ENCODE measurements around the gene IRAK3. TPM values are rescaled to one million over a fixed set of nuclear protein-coding genes. Genes with fewer than 3 reads are reported as not detected.
"Not testable (repeated sequence)": the region's sequence is repeated elsewhere in the genome, so short reads cannot be mapped to it uniquely, and the experiment has no call there.

The IRAK3 gene
- total RNA-seq, 1 experiment from 2014 or later, result 12.0 TPM

- CTCF ChIA-PET, result no interaction called here
- H3K27ac Mint-ChIP-seq (ENCODE audit: unreplicated experiment), result no peak overlapping the region
- BruUV-seq (replicated peaks), result no TSS peak
- H3K27me3 Mint-ChIP-seq (ENCODE audit: unreplicated experiment), result peaks cover 25% of the 10 kb centered on the region
- H3K36me3 Mint-ChIP-seq (ENCODE audit: insufficient read depth, unreplicated experiment), result peaks cover 12% of the 10 kb centered on the region
- H3K4me1 Mint-ChIP-seq (ENCODE audit: low read depth, unreplicated experiment), result peaks cover 17% of the 10 kb centered on the region
- H3K4me3 Mint-ChIP-seq (ENCODE audit: low read depth, unreplicated experiment), result no peak overlapping the region
- no peaks in the 10 kb centered on the region for H3K9me3 Mint-ChIP-seq (ENCODE audit: low read depth, unreplicated experiment)
- TF ChIP-seq, protein P1, sequence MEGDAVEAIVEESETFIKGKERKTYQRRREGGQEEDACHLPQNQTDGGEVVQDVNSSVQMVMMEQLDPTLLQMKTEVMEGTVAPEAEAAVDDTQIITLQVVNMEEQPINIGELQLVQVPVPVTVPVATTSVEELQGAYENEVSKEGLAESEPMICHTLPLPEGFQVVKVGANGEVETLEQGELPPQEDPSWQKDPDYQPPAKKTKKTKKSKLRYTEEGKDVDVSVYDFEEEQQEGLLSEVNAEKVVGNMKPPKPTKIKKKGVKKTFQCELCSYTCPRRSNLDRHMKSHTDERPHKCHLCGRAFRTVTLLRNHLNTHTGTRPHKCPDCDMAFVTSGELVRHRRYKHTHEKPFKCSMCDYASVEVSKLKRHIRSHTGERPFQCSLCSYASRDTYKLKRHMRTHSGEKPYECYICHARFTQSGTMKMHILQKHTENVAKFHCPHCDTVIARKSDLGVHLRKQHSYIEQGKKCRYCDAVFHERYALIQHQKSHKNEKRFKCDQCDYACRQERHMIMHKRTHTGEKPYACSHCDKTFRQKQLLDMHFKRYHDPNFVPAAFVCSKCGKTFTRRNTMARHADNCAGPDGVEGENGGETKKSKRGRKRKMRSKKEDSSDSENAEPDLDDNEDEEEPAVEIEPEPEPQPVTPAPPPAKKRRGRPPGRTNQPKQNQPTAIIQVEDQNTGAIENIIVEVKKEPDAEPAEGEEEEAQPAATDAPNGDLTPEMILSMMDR (IDR thresholded peaks at IDR 0.05; ENCODE audit: unreplicated experiment), result no peak
- intact Hi-C loops (cut with micrococcal nuclease; ENCODE audit: unreplicated experiment), result no loop called here
- no peak for DNase-seq
Measured at GRCh38 chr12:66297923-66298322, 108.9 kb downstream of the IRAK3 start.

DNA sequence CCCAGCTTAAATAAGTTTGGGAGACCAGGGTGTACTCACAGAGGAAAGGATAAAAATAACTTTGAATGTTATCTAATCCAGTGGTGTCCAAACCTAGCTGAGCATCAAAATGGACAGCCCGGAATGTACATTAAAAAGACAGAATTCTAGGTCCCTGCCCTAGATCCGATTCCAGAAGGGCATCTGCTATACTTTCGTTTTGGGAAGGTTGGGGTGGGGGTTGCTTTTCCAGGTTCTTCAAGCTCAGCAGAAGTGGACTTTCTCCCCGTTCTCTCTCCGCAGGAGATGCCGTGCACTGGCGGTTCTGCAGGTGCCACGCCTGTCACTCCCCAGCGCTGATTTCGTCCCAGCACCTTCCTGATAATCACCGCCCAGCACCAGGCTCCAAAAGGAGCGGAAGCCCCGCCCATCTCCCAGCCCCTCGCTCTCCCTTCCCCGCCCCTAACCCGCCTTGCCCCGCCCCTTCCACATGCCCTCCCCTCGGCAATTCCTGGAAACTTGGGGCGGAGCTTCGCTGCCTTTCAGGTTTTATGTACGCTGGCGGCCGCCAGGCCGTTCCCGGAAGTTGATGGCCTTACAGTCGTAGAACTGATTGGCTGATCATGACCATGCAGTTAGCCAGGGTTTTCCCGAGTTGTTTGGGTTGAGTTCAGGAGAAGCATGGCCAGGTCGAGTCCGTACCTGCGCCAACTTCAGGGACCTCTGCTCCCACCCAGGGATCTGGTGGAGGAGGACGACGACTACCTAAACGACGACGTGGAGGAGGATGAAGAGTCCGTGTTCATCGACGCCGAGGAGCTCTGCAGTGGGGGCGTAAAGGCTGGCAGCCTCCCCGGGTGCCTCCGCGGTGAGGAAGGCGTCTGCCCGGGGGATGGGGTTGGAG, 113.2 kb downstream of the IRAK3 start, which contains the start of gene HELB:
Gene HELB, plus strand, starts transcription at position 550 of the 883 bp plus-strand sequence. Its CDS starts 111 bp downstream, at position 661.
- BruUV-seq (replicated peaks), result no TSS peak
- intact Hi-C loops (cut with micrococcal nuclease; ENCODE audit: unreplicated experiment), result no loop called here
- Mint-ChIP-seq H3K27ac (ENCODE audit: unreplicated experiment) (peak within 1 kb of the TSS; percentile 73), H3K27me3 (ENCODE audit: unreplicated experiment) (peaks cover 24% of the 10 kb centered on the region), H3K9me3 (ENCODE audit: low read depth, unreplicated experiment) (no peaks in the 10 kb centered on the region), H3K4me1 (ENCODE audit: low read depth, unreplicated experiment) (peaks cover 27% of the 10 kb centered on the region), H3K4me3 (ENCODE audit: low read depth, unreplicated experiment) (peak within 1 kb of the TSS; percentile 89), H3K36me3 (ENCODE audit: insufficient read depth, unreplicated experiment) (peaks cover 19% of the 10 kb centered on the region)
- TF ChIP-seq, protein P1 (IDR thresholded peaks at IDR 0.05; ENCODE audit: unreplicated experiment), result no peak
- DNase-seq, result peak; percentile 98
- CTCF ChIA-PET, result interaction anchor here (0.6 to 1.9 kb wide), 14 partner anchors 14 to 1668 kb away, joined by 3 to 9 read pairs (median 4); partner anchors contain the start of gene TMBIM4

DNA sequence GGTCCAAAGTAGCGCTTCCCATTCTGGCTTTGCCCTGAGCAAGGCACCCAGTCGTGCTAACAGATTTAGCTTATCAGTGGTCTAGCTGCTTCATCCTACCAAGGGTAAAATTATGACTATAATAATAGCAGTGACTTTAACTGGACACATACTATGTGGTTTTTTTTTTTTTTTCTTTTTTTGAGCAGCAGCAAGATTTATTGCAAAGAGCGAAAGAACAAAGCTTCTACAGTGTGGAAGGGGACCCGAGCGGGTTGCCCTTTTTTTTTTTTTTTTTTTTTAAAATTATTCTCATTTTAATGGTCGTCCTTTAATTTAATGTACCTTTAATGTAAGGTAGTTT, 113.8 kb downstream of the IRAK3 start:
- Mint-ChIP-seq H3K4me3 (ENCODE audit: low read depth, unreplicated experiment) (peak overlapping the region; percentile 89), H3K27me3 (ENCODE audit: unreplicated experiment) (peaks cover 24% of the 10 kb centered on the region), H3K27ac (ENCODE audit: unreplicated experiment) (peak overlapping the region; percentile 73), H3K36me3 (ENCODE audit: insufficient read depth, unreplicated experiment) (peaks cover 23% of the 10 kb centered on the region), H3K4me1 (ENCODE audit: low read depth, unreplicated experiment) (peaks cover 27% of the 10 kb centered on the region), H3K9me3 (ENCODE audit: low read depth, unreplicated experiment) (no peaks in the 10 kb centered on the region)
- intact Hi-C loops (cut with micrococcal nuclease; ENCODE audit: unreplicated experiment), result no loop called here
- no peak for DNase-seq
- TF ChIP-seq, protein P1 (IDR thresholded peaks at IDR 0.05; ENCODE audit: unreplicated experiment), result no peak
- CTCF ChIA-PET, result interaction anchor here (0.6 to 1.9 kb wide), 15 partner anchors 14 to 1669 kb away, joined by 3 to 9 read pairs (median 4); partner anchors contain the start of gene TMBIM4
- BruUV-seq (replicated peaks), result TSS peak; percentile 72

DNA sequence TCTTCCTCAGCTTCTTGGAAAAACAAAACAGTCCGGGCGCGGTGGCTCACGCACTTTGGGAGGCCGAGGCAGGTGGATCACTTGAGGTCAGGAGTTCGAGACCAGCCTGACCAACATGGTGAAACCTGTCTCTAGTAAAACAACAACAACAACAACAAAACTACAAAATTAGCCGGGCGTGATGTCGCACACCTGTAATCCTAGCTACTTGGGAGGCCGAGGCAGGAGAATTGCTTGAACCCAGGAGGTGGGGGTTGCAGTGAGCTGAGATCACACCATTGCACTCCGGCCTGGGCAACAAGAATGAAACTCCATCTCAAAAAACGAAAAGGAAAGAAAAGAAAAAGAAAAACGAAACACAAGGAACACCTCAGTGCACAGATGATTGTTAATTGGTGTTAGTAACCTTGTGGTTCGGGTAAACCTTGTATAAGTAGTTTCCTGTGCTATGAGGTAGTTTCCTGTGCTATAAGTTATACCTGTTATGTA, 114.3 kb downstream of the IRAK3 start:
- Mint-ChIP-seq H3K27me3 (ENCODE audit: unreplicated experiment) (peaks cover 24% of the 10 kb centered on the region), H3K4me3 (ENCODE audit: low read depth, unreplicated experiment) (peak overlapping the region; percentile 89), H3K4me1 (ENCODE audit: low read depth, unreplicated experiment) (peaks cover 27% of the 10 kb centered on the region), H3K27ac (ENCODE audit: unreplicated experiment) (peak overlapping the region; percentile 73), H3K36me3 (ENCODE audit: insufficient read depth, unreplicated experiment) (peaks cover 24% of the 10 kb centered on the region)
- DNase-seq; BruUV-seq (replicated peaks); intact Hi-C loops (cut with micrococcal nuclease; ENCODE audit: unreplicated experiment); H3K9me3 Mint-ChIP-seq (ENCODE audit: low read depth, unreplicated experiment): not testable (repeated sequence)
- CTCF ChIA-PET, result interaction anchor here (0.6 to 1.9 kb wide), 3 partner anchors 134 to 703 kb away, joined by 3 to 8 read pairs (median 5); partner anchors contain the start of gene TMBIM4

Other genes with a start within 250 kb of the IRAK3 start
- gene LLPH, start 58.5 kb upstream of the IRAK3 start, total RNA-seq (2022), result 46.6 and 47.2 TPM in 2 replicates
- gene TMBIM4, start 19.2 kb upstream of the IRAK3 start, total RNA-seq (2022), result 77.1 and 89.2 TPM in 2 replicates
- gene HELB, start 113.3 kb downstream of the IRAK3 start, total RNA-seq (2022), result 9.4 and 9.6 TPM in 2 replicates